ENCODE measurements around the gene USHBP1.
"Not testable (repeated sequence)": the region's sequence is repeated elsewhere in the genome, so short reads cannot be mapped to it uniquely, and the experiment has no call there.

The USHBP1 gene

DNA sequence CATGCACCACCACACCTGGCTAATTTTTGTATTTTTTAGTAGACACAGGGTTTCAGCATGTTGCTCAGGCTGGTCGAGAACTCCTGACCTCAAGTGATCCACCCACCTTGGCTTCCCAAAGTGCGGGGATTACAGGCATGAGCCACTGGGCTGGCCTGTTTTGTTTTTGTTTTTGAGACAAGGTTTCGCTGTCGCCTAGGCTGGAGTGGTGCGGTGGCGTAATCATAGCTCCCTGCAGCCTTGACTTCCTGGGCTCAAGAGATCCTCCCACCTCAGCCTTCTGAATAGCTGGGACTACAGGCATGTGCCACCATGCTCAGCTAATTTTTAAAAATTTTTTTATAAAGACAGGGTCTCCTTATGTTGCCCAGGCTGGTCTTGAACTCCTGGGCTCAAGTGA, 31.0 kb upstream of the USHBP1 start:
- FAIRE-seq; DNase-seq (ENCODE audit: low spot score): not testable (repeated sequence)

DNA sequence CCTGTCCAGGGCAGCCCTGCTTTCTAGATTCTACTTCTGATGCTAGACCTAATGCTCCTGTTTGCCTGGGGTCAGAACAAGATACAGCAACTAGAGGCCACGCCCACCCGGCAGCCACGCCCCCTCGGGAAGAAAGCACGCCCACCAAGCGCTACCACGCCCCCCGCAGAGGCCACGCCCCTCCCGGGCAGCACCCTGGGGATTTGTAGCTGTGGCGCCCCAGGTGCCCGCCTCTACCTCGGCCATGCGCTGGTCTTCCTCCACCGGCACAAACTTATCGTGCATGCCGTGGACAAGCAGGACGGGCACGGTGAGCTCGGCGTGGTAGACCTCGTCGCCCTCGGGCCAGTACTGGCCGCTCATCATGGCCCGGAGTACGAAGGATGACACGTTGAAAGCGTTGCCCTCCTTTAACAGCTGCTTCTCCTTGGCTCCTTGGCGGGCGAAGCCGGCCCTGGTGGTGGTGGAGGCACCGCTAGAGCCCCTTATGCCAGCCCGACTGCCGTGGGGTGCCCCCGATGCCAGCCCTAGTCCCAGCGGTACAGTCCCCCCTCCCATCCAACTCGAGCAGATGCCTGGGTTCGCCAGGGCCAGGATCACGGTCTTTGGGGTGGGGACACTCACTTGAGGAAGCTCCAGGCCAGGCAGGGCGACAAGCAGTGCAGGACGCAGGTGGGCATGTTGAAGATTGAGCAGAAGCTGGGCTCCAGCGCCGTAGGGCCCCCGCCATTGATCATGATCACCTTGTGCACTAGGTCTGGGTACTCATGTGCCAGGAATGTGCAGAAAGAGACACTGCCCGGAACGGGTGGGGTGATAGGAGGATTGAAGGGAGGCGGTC, 29.7 kb upstream of the USHBP1 start:
- no peak for FAIRE-seq
- DNase-seq (ENCODE audit: low spot score): peak; percentile 28

DNA sequence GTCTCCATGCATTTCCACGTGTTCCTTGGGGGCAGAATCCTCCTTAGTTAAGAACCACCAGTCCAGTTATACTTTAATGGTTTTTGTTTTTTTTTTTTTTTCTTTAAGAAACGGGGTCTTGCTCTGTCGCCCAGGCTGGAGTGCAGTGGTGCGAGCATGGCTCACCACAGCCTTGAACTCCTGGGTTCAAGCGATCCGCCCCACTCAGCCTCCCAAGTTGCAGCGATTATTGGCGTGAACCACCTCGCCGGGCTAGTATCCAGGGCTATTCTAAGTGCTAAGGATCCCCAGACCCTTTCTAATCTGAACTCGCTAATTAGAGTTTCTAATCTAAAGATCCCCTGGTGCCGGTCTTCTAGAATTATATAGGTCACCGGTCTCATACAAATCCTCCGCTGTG, 29.1 kb upstream of the USHBP1 start:
- FAIRE-seq (no peak), DNase-seq (ENCODE audit: low spot score) (no peak)

DNA sequence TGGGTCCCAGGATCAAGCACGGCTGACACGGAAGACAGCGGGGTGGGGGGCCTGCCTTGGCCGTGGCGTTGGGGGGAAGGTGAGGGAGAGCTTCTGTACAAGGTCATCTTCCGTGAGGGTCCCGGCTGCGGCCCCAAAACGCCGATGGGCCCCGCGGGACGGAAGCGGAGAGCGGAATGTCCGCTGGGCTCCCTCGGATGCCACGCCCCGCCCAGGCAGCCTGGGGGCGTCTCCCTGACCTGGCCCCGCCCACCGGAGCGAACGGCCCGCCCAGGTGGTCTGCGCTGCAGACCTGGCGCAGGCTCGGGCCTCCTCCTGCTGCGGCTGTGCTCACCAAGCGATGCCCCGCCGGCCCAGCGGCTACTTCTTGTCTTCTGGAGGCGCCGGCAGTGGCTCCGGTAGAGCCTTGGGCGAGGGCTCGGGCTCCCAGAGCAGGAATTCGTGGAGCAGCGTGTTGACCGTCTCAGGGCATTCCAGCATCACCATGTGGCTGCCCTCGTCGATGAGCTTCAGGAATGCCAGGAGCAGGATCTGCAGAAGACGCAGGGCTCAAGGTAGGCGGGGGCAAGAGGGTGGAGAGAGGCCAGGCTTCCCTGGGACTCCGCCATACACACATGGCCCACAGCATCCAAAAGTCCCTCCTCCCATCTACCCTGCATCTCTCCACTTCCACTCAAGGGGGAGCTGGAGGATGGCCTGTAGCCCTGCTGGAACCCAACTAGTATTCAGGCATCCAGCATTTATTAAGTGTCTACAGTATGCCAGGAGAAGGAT, 27.9 kb upstream of the USHBP1 start:
- no peak for FAIRE-seq
- peak; percentile 30 for DNase-seq (ENCODE audit: low spot score)

DNA sequence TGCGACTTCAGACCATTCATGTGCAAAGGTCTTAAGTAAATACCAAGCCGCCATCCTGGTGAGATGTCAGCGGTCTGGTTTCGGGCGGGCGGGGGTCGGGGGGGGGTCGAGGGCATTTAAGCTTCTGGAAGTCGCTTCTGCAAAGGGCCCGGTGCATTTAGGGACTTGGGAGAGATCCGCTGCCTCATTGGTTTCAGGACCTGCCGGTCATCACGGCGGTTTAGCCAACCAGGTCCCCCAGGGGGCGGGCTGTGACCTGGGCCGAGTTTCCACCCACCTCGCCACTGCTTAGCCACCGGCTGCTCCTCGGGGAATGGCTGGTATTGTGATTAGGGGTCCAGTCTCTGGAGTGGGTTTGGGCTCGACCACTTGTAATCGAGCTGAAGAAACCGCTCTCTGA, 24.9 kb upstream of the USHBP1 start:
- no peak for FAIRE-seq
- DNase-seq (ENCODE audit: low spot score): no peak

DNA sequence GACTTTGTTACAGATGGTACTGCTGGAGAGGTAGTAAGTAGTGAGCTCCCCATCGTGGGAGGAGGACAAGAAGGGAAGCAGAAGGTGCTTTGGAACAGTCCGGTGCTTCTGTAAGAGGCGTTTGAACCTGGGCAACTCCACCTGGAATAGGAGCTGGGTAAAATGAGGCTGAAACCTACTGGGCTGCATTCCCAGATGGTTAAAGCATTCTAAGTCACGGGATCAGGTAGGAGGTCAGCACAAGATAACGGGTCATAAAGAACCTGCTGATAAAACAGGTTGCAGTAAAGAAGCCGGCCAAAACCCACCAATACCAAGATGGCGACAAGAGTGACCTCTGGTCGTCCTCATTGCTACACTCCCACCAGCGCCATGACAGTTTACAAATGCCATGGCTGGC, 22.2 kb upstream of the USHBP1 start:
- DNase-seq (ENCODE audit: low spot score) (no peak), FAIRE-seq (no peak)

DNA sequence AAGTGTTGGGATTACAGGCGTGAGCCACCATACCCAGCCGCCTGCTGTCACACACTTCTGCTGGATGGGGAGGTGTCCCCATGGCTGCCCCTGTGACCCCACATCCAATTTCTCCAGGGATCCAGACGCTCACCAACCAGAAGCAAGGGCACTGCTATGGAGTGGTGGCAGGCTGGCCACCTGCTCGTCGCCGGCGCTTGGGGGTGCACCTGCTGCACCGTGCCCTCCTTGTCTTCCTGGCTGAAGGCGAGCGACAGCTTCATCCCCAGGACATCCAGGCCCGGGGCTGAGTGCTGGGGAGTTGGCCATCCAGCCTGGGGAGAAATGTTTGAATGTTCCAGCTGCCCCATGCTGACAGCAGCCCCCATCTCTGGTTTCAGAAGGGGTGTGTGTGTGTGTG, 21.7 kb upstream of the USHBP1 start:
- DNase-seq (ENCODE audit: low spot score) (no peak), FAIRE-seq (no peak)

DNA sequence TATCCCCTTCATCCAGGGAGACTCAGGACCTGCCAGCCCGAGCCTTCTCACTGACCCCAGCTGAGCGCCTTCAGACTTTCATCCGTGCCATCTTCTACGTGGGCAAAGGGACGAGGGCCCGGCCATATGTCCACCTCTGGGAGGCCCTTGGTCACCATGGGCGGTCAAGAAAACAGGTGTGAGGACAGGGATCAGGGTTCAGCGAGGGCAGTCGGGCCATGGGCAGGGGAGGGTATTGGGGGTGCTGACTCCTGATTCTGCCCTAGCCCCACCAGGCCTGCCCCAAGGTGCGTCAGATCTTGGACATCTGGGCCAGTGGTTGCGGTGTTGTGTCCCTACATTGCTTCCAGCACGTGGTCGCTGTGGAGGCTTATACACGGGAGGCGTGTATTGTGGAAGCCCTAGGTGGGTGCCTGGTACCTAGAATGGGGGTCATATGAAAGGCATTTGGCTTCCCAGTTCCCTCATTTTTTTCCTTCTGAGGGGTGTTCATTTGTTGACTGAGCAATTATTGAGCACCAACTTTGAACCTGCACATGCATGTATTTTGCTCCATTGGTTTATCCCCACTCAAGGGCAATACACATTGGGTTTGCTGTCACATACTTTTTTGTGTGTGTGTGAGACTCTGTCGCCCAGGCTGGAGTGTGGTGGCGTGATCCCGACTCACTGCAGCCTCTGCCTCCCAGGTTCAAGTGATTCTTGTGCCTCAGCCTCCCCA, 21.0 kb upstream of the USHBP1 start:
- FAIRE-seq (no peak), DNase-seq (ENCODE audit: low spot score) (no peak)

DNA sequence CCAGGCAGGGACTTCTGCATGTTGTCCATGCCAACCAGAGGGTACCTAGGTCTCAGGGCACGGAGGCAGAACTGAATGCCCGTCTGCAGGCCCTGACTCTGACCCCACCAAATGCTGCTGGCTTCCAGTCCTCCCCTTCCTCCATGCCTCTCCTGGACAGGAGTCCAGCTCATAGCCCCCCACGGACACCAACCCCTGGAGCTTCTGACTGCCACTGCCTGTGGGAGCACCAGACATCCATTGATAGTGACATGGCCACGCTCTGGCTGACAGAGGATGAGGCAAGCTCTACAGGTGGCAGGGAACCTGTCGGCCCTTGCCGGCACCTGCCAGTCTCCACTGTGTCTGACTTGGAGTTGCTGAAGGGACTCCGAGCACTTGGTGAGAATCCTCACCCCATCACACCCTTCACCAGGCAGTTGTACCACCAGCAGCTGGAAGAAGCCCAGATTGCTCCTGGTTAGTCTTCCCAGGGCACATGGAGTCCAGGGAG, 19.0 kb upstream of the USHBP1 start:
- FAIRE-seq: no peak
- no peak for DNase-seq (ENCODE audit: low spot score)

DNA sequence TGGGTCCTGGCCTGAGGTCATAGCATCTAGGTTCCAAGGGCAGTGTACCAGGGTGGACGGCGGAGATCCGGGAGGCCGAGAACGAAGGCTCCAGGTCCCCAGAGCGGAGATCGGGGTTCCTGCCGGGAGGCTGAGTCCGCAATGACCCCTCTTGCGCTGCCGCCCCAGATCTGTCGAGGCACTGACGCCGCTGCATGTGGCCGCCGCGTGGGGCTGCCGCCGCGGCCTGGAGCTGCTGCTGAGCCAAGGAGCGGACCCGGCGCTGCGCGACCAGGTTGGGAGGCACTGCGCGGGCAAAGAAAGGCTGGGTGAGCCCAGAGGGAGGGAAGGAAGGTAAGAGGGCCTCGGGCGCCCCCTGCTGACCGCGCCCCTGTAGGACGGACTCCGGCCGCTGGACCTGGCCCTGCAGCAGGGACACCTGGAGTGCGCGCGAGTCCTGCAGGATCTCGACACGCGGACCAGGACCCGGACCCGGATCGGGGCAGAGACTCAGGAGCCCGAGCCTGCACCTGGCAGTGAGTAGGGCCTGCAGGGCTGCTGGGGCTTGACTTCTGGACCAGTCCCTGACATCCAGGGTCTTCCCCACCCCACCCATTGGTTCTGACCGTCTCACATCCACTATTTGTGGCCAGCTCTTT, 18.1 kb upstream of the USHBP1 start:
- peak; percentile 78 for DNase-seq (ENCODE audit: low spot score)
- FAIRE-seq: no peak

DNA sequence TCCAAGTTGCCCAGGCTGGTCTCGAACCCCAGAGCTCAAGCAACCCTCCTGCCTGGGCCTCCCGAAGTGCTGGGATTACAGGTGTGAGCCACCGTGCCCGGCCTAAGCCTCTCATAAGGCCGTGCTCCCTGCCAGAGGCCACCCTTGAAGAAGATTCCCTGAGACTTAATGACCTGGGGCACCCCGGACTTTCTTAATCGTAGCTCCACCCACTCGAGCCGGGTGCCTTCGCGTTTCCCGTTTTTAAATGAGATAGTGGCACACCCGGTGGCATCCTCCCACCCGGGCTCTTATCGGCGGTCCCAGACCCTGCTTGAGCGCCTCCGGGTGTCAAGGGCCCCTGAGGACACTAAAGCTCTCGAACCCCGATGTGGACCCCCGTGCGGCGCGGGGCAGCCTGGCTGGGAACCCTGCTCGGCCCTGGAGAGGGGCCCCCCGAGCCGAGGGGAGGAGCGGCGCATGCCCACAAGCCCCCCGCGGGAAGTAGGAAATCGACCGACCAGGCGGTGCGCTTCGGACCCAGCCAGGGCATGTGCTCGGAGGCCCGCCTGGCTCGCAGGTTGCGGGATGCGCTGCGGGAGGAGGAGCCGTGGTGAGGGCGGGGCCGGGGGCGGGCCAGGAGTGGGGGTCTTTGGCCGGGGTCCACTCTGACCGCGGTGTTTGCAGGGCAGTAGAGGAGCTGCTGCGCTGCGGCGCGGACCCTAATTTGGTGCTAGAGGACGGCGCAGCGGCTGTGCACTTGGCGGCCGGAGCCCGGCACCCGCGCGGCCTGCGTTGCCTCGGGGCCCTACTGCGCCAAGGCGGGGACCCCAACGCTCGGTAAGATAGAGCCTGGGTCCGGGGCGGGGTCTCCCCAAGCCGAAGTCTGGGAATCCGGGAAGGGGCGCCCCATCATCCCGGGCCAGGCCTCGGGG, 17.1 kb upstream of the USHBP1 start, which contains the start of gene ANKLE1:
Gene ANKLE1 (plus strand): TSS at position 511 of the 914 bp plus-strand sequence. CDS start 20 bp downstream, at position 531.
- DNase-seq (ENCODE audit: low spot score): no peak
- no peak for FAIRE-seq

DNA sequence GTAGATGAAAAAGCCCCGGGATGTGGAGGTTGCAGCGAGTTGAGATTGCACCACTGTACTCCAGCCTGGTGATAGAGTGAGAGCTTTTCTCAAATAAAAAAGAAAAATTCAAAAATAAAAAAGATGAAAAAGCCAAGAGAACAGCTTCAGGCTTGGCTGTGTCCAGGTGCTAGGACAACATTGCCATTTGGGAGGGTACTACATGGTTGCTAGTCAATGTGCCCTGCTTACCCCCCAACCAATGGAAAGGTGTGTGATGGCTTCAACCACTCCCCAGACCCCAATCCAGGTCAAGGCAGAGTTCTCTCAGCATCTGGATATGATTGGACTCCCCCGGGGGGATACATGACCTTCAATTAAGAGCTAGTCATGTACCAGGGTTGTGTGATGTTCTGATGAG, 14.9 kb upstream of the USHBP1 start:
- DNase-seq (ENCODE audit: low spot score) (no peak), FAIRE-seq (no peak)

DNA sequence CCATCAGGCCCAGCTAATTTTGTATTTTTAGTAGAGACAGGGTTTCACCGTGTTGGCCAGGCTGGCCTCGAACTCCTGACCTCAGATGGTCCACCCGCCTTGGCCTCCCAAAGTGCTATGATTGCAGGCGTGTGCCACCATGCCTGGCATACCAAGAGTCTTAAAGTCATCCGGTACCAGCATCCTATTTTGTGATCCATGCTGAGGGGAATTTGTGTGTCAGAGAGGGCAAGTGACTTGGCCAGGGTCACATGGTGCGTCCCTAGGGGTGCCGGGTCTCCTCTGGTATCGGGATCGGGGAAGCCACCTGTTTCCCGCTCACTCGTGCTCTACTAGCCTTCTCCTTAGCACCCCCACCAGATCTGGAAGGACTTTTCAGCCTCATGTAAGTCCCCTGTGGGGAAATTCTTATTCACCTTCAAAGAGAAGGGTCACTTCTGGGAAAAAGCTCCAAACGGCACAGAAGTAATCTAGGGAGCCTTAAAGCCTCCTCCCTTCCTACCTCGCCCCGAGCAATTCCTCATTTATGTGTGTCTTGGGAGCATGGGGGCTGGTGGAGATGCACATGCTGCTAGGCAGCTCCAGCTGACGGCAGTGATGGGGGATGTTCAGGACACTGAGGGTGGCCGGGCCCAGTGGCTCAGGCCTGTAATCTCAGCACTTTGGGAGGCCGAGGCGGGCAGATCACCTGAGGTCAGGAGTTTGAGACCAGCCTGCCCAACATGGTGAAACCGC, 11.1 kb upstream of the USHBP1 start:
- FAIRE-seq (no peak), DNase-seq (ENCODE audit: low spot score) (no peak)

DNA sequence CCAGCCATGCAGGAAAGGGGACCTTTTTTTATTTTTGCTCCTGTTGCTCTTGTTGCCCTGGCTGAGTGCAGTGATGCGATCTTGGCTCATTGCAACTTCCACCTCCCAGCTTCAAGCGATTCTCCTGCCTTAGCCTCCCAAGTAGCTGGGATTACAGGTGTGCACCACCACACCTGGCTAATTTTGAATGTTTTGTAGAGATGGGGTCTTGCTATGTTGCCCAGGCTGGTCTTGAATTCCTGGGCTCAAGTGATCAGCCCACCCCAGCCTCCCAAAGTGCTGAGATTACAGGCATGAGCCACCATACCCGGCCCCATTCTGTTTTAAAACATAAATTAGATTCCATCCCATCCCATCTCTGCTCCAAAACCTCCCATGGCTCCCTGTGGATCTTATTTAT, 10.3 kb upstream of the USHBP1 start:
- not testable (repeated sequence) for DNase-seq (ENCODE audit: low spot score); FAIRE-seq

DNA sequence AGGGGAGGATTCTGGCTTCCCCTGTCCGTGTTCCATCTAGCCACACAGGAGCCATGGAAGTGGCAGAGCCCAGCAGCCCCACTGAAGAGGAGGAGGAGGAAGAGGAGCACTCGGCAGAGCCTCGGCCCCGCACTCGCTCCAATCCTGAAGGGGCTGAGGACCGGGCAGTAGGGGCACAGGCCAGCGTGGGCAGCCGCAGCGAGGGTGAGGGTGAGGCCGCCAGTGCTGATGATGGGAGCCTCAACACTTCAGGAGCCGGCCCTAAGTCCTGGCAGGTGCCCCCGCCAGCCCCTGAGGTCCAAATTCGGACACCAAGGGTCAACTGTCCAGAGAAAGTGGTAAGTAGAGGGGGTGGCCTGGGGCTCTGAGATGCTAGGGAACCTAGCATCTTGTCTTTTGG, 4.2 kb upstream of the USHBP1 start:
- DNase-seq (ENCODE audit: low spot score): no peak
- FAIRE-seq: no peak

DNA sequence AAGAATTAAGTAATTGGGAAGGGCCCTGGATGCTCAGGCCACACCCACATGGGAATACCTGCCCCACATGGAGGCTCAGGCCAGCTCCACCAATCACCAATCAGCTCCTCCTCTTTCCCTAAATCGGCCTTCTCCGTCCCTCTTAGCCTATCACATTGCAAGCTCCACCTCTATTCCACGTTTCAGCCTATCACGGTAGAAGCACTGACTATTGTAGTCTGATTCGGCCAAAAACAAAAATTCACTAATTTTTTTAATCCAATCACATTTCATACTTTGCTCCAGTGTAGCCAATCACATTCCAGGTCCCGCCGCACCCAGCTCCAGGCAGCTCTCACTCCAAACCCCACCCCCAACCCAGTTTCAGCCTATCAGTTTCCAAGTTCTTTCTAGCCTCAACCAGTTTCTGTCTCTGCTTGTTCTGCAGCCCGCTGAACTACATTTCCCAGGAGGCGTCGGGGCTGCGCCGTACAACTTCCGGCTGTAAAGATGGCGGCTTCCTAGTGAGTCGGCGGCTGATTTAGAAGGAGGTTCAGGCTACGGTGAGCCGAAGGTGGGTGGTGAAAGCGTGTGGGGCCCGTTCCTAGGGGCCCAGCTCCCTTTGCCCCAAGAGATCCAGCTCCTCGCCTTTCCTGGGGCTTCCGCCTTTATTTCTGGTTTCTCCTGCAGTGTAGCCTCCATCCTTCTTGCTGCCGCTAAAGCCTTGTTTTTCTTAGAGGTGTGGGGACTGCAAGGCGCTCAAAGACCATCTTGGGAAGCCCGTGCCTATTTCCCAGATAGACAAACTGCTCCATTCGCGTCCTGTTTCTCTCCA, 2.6 kb upstream of the USHBP1 start, which contains the start of gene BABAM1:
Gene BABAM1 (plus strand): TSS at position 469 of the 814 bp plus-strand sequence. CDS start 1,364 bp downstream, outside the sequence.
- DNase-seq (ENCODE audit: low spot score) (peak; percentile 92), FAIRE-seq (no peak)

DNA sequence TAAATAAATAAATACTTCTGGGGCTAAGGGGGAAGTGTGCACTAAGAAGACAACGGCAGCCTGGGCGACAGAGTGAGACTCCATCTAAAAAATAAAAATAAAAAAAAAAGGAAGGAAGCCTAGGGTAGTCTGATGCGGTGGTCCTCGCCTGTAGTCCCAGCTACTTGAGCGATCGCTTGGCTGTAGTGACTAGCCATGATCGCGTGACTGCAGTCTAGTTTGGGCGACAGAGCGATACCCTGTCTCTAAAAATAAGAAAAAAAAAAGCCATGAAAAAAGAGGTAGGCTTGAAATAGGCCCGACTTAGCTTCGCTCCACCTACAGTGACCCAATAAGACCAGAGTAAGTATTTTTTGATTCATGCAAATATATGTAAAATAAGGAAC, 2.0 kb upstream of the USHBP1 start:
- DNase-seq (ENCODE audit: low spot score) (no peak), FAIRE-seq (no peak)

DNA sequence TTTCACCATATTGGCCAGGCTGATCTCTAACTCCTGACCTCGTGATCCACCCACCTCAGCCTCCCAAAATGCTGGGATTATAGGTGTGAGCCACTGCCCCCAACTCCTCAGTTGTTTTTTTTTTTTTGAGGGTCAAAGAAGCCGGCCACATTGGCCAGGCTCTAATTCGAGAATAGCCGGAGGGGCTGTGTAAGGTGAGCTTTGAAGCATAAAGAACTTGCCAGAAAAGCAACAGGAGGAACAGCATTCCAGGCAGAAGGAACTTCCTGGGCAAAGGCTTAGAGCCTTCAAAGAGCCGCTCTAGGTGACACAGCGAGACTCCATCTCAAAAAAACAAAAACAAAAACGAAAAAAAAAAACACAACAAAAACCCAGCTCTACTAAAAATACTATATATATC, 1.5 kb upstream of the USHBP1 start:
- FAIRE-seq (no peak), DNase-seq (ENCODE audit: low spot score) (no peak)

Data from urothelium cell line (cell line).